GM19240 (cell line): ENCODE measurements around the gene CORO2A.
A peak's percentile ranks its signal among the peaks of the same experiment; 100 is the strongest.
"Not testable (repeated sequence)": the region's sequence is repeated elsewhere in the genome, so short reads cannot be mapped to it uniquely, and the experiment has no call there.

ENCODE experiments used
- DNase-seq: peaks from one replicate; pipeline ENCODE4 v3.0.0; 2011; ENCODE audit warnings: low spot score; ENCODE audit not compliant: insufficient read length

The CORO2A gene

DNA sequence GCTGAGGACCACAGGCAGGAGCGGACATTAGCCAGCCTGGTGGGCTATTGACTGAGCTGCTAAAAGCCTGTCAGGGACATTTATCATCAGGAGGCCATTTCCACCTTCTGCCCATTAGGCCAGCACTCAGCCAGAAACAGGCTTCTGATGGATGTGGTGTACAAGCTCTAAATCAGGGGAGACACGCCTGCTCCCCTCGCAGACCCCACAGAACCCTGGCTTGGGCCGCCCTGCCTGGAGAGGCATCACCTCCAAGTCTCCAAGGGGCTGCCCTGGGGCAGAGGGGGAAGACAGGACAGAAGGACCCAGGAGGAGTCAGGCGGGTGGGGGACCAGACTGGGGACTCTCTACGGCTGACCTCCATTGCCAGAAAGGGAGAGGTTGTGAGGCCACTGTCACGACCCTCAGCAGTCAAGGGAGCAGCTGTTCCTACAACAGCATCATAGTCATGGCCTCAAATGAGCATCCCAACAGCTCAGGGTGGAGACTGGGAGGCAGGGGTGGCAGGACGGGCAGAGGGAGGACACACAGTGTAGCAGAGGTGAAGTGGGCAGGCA lies 49.4 kb downstream of the CORO2A start:
- DNase-seq = no peak

DNA sequence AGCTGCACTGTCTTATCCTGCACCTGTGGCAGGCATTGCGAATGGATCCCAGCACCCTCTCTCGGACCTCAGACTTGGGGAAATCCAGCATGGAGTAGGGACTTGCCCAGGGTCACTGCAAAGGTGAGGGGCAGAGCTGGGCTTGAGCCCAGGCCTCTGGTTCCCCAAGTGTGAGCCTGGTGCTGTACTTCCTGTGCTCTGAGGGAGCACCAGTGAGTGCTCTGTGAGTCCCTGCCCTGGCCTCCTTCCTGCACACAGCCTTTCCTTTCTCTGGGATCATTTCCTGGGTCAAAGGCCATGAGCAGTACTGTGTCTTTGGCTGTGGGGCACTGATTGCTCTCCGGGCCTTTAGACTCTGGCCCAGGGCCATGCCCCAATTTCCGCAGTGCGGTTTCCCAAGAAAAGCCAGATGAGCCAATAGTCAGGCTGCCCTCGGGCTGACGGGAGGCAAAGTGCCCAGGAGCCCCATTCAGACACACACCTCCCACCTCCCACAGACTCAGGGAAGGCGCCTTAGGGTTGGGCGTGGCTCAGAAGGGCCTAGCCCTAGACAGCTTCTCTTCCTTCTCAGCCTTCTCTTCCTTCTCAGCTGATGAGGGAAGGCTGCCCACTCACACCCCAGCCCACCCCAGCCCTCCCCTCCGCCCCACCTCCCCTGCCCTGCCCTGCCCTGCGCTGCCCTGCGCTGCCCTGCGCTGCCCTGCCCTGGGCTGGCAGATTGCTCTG lies 50.1 kb downstream of the CORO2A start:
- DNase-seq = no peak

GRCh38 chr9:98140503-98140902 lies 51.9 kb downstream of the CORO2A start:
- DNase-seq = no peak

- no peak for DNase-seq
Measured at GRCh38 chr9:98136489-98136888, 55.9 kb downstream of the CORO2A start.

DNA sequence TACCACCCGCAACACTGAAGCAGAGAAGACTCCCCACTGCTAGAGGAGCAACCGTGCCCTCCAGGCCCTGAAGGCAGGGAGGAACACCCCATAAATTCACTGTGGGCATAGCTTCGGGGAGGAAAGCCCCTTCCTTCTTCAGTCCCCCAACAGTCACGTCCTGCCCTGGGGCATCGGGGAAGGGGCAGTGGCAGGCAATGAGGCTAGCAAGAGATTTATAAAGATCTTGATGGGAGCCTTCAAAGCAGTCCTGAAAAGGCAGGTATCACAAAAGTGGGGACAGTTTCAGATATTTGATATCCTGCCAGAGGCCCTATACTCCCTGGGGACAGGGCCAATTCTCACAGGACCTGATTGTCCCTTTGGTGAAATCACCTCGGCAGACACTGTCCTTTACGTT lies 56.5 kb downstream of the CORO2A start:
- DNase-seq = no peak

DNA sequence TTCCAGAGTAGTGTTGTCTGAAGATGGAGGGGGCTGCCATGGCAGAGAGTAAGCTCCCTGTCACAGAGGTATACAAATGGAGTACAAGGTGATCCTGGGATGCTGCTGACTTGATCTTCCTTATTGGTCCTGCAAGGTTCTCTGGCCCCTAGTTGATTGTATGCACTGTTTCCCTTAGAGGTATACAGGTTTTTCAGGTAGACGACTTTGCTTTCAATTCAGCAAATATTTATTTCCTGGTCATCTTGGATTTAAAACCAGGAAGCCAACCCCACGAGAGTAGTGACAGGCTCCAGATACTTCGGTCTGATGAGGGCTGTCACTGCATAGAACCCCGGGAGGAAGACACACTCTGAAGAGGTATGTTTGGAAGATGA lies 56.9 kb downstream of the CORO2A start:
- no peak for DNase-seq

- no peak for DNase-seq
Measured at GRCh38 chr9:98134702-98135557, 57.5 kb downstream of the CORO2A start.

DNA sequence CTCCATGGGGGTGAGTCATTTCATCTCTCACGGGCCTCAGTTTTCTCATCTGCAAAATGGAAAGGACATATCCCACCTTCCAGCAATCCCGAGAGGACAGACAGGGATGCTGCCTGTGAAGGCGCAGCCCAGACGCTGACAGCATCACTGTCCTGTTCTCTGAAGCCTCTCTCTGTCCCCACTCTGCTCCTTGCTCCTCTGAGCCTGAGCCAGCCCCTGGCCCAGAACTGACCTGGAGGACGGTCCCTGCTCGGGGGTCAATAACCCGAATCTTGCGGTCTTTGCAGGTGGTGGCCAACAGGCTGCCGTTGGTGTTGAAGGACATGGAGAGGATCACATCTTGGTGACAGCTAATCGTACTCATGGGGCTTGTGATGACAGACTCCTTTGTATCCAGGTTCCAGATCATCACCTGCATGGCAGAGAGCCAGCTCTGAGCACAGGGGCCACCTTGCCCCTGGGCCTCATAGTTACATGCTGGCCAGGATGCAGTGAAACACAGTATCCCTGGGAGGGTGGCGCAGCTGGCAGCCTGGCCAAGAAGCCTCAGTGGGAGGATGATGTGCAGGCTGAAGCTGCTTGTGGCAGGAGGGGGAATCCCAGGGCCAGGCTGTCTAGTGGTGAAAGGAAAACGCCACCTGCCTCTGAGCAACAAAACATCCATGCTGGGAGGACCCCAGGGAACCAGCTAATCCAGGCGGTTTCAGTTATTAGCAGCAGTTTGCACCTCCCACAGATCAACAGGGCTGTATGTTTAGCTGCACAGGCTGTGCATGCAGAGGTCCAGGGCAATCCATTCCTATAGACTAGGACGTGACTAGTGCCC lies 59.4 kb downstream of the CORO2A start:
- DNase-seq = no peak

DNA sequence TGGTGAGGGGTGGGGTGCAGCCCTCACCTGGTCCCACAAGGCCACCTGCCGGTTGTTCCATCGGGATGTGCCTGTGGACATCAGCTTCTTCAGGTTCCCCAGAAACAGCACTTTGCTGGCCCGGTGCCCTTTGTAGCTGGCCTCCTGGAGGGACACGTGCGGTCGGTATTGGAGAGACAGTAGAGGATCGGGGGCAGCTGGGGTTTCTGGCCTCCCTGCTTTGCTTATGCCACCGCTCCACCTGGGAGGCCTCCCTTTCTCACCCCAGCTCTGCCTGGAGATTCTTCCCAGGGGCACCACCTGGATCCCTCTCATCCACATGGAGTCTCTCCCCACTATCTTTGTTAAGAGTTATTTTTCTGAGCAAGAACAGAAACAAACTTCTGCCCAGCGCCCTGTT lies 60.3 kb downstream of the CORO2A start:
- no peak for DNase-seq

GRCh38 chr9:98130576-98131228 lies 61.7 kb downstream of the CORO2A start:
- no peak for DNase-seq

DNA sequence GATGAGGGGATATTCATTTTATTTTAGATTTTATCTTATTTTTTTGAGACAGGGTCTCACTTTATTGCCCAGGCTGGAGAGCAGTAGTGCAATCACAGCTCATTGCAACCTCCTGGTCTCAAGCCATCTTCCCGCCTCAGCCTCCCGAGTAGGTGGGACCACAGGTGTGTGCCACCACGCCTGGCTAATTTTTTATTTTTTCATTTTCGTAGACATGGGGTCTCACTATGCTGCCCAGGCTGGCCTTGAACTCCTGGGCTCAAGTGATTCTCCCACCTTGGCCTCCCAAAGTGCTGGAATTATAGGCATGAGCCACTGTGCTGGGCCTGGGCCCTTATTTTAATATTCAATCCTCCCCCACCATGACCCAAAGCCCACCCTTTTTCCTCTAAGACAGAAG lies 62.4 kb downstream of the CORO2A start:
- not testable (repeated sequence) for DNase-seq

GRCh38 chr9:98129451-98129881 lies 63.0 kb downstream of the CORO2A start:
- DNase-seq = peak; percentile 50

- DNase-seq = no peak
Measured at GRCh38 chr9:98128316-98128715, 64.1 kb downstream of the CORO2A start.

GRCh38 chr9:98127226-98127625 lies 65.2 kb downstream of the CORO2A start:
- no peak for DNase-seq

DNA sequence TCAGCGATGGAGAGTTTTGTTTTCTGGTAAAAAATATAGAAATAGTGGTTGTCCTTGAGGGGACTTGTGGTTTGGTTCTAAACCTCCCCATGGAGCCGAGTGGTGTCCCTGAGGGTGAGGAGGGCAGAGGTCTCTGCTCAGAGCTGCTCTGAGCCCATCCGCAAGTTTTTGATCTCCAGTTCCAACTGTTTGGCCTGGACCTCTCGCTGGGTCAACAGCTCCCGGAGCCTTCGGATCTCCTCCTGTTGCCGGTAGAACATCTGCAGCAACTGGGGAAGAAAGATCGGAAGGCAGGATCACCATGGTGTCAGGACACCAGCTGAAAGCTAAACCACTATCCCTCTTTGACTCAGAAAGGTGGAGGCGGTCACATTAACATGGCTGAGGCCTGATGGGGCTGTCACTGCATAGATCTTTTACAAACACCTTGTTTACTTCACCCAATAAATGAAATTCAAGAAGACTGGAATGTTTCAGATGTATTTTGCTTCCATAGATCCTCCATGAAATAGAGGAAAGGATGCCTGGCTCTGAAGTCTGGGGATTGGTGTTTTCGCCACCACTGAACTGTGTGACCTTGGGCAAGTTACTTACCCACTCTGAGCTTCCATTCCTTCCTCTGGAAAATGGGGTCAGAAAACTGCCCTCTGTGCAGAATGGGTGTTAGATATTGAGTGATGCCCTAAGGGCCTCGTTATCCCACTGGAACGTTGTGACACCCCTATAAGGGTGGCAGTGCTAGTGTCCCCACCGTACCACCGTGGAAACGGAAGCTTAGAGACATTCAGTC lies 67.6 kb downstream of the CORO2A start:
- DNase-seq = no peak

DNA sequence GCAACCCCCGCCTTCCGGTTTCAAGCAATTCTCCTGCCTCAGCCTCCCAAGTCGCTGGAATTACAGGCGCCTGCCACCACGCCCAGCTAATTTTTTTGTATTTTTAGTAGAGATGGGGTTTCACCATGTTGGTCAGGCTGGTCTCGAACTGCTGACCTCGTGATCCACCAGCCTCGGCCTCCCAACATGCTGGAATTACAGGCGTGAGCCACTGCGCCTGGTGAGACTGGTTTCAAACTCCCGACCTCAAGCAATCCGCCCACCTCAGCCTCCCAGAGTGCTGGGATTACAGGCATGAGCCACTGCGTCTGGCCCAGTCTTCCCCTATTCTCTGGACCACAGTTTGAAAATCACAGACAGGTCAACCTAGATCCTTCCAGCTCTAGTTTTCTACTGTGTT lies 68.3 kb downstream of the CORO2A start:
- not testable (repeated sequence) for DNase-seq

GRCh38 chr9:98121058-98121457 lies 71.4 kb downstream of the CORO2A start:
- DNase-seq = no peak

DNA sequence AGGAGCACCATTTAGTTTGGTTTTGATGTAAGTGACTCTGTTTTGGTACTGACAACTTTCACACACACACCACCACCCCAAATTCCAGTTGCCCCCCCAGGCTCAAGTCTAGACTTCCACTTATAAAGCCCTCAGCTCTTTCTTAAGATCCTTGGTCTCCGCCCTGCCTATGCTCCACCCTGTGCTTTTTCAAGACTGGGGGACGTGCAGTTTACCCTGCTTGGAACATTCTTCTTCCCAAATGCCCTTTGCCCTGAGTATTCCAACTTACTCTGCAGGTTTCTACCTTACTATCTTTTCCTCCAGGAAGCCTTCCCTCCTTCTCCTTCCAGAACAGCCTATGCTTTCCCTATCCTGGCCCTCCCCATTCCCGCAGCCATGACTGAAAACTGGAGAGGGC lies 72.0 kb downstream of the CORO2A start:
- no peak for DNase-seq

- peak; percentile 71 for DNase-seq
Measured at GRCh38 chr9:98118640-98119601, 73.5 kb downstream of the CORO2A start, which contains the start of gene TRIM14. Gene TRIM14, minus strand, starts transcription at chr9:98119222. Its CDS starts 34 bp downstream, at chr9:98119188.
